Stimulated activated CD8-positive, alpha-beta memory T cell treated with anti-CD3 and anti-CD28 coated beads, Interleukin-7, amount 100 ng/mL, for 1 hour (primary cell): ENCODE results near the gene GPR89B.
"Not testable (repeated sequence)": the region's sequence is repeated elsewhere in the genome, so short reads cannot be mapped to it uniquely, and the experiment has no call there.

ENCODE experiments used
- DNase-seq, 2 donors: peaks; one replicate each; pipeline ENCODE4 v3.0.0-alpha.2; 2020; ENCODE audit warnings: low read depth in 2 of 2

GPR89B gene

DNA sequence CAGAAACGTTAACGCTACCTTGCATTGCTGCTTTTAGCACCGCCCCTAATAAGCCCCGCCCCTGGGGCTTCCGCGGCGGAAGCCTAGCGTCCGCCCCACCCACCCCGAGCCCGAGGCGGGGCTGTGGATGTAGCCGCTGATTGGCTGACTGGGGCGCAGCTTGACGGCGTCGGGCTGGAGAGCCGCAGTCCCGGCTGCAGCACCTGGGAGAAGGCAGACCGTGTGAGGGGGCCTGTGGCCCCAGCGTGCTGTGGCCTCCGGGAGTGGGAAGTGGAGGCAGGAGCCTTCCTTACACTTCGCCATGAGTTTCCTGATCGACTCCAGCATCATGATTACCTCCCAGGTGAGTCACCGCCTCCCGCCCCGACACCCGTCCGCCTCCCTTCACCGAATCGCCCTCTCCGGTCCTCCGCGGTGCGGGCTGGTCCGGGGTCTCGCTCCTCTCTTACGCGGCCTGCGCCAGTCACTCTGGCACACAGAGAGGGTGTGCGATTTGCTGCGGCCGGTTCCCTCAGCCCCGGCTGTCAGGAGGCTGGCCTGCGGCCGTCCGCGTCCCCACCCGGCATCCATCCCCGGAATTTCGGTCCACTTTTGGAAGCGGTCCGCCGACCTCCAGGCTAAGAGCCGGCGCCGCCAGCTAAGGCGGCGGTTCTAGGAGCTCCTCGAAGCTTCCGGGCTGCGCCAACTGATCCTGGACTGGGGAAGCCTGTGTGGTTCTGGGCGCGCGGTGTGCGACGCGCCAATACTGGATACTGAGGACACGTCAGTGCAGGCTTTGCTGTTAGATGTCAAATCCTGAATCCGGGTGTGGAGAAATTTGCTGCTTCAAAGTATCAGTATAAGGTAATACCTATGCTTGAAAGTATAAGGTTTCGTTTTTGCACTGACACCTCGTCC is at the start of gene GPR89B:
Gene GPR89B (plus strand): TSS at position 185 of the 897 bp plus-strand sequence. CDS start 117 bp downstream, at position 302.
- peak; percentile 83 to 88 for DNase-seq

DNA sequence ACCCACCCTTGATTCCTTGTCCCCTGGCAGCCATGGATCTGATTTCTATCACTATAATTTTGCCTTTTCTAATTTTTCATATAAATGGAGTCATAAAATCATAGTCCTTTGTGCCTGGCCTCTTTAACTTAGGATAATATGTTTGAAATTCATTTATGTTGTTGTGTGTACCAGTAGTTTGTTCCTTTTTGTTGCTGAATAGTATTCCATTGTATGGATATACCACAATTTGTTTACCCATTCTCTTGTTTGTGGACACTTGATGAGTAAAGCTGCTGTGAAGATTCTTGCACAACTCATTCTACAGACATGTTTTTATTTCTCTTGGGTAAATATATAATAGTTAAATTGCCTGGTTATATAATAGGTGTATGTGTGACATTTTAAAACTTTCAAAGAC is 48.3 kb upstream of the GPR89B start:
- DNase-seq, result no peak

DNA sequence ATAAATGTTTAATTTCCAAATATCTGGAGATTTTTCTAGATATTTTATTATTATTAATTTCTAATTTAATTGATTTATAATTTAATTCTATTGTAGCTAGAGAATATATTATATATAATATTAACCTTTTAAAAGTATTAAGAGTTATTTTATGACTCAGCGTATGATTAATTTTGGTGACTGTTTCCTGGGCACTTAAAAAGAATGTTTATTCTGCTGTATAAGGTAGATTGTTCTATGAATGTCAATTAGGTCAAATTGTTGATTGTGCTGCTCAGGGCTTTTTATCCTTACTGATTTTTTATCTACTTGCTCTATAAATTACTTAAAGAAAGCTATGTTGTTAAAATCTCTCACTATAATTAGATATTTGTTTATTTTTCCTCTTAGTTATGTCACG is 45.7 kb upstream of the GPR89B start:
- no peak for DNase-seq

DNA sequence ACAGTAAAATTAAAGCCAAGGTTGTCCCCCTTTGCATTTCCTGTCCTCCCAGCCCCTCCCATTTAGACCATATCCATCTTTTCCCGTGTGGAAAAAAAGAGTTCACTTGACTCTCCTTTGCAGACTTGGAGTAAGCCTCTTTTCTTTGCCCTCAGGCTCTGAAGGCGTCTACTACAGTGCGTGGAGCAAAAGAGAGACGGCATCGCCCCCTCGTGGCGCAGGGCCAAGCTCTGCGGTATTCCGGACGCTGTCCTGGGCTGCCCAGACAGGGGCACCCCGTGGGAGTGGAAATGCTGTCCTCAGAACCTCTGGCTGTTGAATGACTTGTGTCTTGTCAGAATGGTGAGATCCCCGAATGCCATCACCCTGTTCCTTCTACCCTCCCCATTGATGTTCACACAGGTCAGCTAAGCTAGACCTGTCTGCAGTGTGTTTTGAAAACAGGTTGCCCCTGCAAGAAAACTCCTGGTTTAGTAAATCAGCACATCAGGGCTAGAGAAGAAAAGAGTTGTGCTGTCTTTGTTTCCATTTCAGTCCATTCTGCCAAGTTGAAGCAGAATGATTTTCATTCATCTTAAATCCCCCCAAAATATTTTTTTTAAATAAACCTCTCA is 37.9 kb upstream of the GPR89B start:
- DNase-seq, result peak; percentile 12 to 26

DNA sequence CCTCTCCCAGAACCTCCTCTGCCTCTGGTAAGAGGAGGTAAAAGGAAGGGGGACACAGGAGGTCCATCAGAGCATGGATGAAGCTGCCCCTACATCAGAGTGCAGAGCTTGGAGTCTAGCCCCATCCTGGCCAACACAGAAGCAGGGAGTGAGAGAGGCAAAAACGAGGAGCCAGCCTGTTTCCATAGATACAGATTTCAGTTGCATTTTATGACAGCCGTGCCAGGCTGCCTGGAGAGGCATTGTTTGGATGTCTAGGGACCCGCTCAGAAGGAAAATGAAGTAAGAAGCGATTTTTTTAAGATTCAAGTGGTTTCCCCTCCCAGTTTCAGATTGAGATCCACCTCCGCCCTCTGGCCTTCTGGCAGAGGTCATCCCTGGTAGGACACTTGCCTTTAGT is 37.1 kb upstream of the GPR89B start:
- no peak for DNase-seq

DNA sequence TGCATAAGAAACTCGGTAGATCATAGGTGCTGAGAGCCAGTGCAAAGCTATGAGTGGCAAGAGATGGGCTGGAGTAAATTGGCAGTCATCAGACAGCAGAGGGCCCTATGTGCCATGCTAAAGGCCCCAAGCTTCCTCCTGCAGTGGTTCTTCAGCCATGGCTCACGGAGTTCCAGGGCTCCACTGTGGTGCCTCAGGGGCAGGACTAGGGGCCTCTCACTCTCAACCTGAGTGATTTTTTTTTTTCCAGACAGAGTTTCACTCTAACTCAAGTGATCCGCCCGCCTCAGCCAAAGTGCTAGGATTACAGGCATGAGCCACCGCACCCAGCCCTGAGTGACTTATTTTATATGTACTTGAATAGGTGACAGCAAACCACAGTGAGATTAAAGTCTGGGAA is 36.0 kb upstream of the GPR89B start:
- DNase-seq, result no peak

DNA sequence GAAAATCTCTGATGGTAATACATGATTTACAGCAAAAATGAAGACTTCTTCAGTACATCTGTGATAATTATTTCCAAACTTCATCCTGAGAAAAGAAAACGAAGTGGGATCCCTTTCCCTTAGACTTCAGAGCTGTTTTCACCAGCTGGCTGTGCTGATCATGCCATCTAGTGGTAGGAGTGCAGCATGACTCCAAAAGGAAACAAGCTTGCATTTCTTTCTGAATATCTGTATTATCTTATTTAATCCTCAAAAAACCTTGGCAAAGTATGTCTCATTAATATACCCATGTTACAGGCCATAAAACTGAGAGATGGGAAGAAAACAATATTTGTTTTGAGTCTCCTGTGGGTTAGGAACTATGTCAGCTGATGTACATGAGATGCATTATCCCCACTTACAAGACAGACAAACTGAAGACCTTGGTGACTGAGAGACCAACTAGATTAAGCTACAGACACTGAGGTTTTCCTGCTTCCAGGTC is 35.4 kb upstream of the GPR89B start:
- peak in 1 of 2 donors; percentile 5 for DNase-seq

DNA sequence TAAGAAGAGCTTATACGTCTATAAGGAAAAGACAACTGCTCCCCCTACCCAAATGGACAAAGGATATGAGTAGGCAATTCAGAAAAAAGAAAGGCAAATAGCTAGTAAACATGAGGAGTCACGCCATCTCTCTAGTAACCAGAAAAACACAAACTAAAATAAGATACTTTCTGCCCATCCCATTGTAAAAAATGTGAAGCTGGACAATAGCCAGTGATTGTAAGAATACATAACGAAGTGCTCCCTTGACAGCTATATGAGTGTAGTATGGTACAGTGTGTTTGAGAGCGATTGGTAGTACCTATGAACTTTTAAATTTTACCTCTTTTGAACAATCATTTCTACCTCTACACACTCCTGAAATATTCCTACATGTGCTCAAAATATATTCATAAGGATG is 33.1 kb upstream of the GPR89B start:
- DNase-seq, result no peak

DNA sequence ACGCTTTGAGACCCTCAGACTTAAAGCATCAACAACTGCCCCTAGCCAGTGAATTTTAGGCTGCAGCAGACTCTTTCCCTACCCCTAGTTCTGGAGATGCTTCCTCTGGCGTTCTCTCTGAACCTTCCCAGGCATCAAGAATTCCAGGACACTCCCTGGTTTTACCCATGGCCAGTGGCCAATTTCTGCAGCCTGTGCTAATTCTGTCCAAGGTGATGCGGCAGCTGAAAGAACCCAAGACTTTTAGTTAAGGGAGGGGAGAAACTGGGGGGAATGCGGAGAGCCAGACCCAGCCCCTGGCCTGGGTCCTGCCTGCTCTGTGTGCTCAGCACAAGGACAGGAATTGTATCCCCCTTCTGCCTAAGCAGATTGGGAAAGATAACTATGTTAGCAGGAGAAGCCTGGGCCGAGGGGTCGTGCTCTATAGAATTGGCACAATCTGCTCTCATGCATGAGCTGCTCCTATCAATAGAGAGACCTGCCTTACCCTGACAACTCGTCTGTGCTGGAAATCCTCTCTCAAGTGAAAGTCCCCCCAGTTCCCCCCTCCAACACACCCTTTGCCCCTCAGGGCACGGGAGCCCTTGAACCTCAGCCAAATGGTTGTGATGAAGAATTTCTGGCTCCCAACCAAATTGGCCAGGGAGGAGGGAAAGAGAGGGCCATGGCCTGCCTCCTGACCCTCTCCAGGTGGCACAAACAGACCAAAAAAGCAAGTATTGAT is 31.0 kb upstream of the GPR89B start:
- DNase-seq, result no peak

DNA sequence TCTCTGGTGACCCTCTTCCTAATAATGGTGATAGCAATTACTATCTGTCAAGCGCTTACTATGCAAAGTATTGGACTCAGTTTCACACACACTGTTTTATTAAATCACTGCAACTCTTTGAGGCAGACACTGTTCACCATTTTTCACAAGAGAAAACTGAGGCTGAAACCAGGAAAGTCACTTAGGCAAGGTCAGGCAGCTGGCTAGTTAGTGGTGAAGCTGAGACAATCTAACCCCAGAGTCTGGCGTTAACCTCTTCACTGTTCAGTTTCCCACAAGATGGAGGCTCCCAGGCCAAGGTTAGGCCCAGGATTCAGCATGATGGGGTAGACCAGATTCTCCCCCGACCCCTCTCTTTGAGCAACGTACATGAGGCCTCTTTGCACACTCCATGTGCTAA is 30.4 kb upstream of the GPR89B start:
- no peak for DNase-seq

DNA sequence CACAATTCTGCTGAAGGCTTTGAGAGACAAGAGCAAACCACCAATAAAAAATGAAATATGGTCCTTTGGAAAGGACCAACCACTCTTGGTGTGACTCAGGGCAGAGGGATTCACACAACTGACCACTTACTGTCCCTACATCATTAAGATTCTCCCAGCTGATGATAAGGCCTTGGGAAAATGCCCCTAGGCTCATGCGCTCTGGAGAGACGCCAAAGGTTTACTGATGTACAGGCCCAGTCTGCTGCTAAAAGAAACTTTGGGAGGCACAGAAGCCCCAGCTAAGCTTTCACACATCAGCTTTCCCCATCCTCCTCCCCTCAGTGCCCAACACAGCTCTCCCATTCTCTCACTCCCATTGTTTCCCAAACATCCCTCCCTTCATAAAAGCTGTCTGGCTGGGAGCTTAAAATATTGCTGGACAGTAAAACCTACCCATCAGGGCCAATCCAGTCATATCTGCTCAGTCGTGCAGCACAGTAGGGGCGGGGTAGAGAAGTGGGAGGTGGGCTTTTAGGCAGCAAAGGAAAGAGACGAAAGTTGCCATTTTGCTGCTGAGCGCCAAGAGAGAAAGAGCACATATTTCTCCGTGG is 25.9 kb upstream of the GPR89B start, which contains the start of gene GJA8:
Gene GJA8 (plus strand): TSS at position 543 of the 593 bp plus-strand sequence. CDS start 5,161 bp downstream, outside the sequence.
- DNase-seq, result no peak

DNA sequence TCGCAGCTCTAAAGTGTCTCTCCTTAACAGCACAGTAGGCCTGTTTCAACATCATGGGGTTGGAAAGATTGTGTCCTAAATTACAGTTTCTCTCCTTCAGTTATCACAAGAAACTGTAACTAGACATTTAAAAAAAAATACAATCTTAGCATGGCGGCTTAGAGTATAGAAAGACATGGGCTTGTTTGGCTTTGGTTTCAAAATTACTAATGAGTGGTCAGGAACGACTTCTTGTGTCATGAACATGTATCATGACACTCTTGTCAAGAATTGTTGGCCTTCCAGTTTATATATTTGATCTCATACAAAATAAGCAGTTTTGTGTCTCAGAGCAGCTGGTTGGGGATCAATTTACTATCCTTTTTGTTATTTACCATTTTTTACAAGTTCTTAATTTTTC is 23.5 kb upstream of the GPR89B start:
- no peak for DNase-seq

DNA sequence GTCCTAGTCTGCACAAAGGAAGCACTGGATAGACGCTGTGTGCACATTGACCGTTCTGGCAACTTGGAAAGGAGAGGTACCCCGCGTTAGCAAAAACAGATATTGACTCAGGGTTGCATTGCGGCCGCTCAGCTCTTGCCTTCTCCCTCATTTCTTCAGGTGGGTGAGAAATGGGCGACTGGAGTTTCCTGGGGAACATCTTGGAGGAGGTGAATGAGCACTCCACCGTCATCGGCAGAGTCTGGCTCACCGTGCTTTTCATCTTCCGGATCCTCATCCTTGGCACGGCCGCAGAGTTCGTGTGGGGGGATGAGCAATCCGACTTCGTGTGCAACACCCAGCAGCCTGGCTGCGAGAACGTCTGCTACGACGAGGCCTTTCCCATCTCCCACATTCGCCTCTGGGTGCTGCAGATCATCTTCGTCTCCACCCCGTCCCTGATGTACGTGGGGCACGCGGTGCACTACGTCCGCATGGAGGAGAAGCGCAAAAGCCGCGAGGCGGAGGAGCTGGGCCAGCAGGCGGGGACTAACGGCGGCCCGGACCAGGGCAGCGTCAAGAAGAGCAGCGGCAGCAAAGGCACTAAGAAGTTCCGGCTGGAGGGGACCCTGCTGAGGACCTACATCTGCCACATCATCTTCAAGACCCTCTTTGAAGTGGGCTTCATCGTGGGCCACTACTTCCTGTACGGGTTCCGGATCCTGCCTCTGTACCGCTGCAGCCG is 20.3 kb upstream of the GPR89B start:
- DNase-seq, result no peak

DNA sequence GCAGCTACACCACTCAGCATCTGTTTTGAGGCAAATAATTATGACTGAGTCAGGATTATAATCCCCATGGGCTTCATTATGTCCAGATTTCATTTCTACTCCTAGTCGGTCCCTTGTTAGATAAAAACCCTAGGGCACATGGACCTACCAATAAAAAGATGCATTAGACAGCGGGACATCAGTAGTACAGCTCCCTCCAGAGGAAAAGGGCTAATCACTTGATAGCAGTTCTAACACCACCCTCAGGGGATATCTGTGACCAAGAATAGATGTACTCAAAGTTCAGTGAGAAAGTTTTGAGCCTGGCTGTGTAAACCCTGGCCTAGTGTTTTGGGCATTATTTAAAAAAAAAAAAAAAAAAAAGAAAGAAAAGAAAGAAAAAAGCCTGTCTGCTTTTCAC is 15.7 kb upstream of the GPR89B start:
- DNase-seq, result no peak

DNA sequence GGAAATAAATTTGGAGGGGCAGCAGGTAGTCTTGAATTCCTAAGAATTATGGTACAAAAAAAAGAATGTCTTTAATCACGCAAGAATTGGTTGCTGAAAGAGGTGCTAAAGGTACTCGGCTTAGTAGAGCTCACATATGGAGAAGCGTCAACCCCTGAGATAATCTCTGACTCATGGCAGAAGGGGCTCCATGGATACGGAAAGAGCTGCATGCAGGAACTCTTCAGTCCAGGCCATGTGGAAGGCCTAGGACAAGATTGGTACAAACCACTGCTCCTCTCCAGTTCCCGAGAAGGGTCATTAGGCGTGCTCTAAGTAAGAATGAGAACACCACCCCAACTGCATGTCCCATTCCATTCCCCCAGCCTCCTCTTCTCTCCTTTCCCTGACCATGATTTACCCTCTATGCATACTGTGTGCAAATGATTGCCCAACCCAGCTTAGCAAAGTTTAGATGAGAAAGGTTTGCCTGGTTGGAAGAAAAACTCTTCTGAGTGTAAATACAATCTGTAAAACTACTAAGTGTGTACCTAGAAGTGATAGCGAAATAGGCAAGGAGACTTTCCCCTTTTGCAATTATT is 14.8 kb upstream of the GPR89B start:
- DNase-seq, result no peak

DNA sequence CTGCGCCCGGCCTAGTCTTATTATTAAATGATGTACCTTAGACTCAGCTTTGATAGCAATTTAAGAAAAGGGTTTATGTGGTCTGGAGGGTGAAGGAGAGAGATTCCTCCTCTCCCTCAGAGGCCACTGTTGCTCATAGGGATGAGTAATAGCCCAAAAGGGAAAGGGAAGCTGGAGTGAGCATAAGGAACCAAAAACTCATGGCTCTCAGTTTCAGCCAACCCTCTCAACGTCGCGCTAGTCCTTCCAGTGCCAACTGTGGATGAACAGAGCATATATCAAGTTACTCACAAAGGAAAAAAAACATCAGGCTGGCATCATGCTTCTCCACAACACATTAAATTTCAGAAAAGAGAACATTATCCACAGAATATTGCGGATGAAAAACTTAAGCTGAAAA is 8.3 kb upstream of the GPR89B start:
- DNase-seq, result no peak

DNA sequence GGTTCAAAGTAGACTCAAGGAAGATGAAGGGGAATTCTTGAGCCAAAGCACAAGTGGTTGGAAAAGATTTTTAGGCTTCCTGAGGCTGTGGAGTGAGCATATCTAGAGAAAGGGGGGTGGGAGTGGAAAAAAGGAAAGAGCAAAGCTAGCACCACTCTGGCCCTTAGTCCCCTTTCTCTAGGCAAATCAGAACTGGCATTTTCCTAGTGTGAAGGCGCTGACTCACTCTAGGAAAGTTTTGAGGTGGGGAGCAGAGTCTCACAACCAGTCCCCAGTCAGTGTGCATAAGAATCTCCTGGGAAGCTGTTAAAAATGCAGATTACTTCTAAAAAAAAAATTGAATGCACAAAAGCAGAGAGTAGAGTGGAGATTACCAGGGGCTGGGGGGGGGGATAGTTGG is 3.4 kb upstream of the GPR89B start:
- no peak for DNase-seq

DNA sequence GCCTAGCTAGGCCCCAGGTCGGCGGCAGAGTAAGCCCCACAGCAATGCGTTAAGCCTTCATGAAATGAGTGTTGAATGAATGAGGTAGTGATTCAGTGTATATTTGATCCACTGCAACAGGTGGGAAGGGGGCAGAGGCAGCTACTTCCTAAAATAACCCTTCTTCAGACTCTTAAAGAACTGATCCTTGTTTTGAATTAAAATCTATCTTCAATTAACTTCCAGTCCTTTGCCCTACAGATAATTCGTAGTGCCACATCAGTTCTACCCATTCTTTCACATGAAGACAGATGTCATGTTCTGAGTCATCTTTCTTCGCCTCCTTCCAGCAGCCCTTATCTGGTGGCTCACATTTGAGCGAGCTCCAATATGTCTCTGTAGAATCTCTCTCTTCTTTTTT is 1.0 kb upstream of the GPR89B start:
- not testable (repeated sequence) for DNase-seq

DNA sequence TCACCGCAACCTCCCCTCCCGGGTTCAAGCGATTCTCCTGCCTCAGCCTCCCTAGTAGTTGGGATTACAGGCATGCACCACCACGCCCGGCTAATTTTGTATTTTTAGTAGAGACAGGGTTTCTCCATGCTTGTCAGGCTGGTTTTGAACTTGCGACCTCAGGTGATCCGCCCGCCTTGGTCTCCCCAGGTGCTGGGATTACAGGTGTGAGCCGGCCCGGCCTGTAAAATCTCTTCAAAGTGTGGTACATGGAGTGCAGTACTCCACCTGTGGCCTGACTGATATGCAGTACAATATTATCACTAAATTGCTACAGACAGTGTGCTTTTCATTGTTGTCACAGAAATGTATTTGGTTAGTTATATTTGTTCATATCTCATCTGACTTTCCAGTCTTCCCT is 531 bp upstream of the GPR89B start:
- DNase-seq, result not testable (repeated sequence)

DNA sequence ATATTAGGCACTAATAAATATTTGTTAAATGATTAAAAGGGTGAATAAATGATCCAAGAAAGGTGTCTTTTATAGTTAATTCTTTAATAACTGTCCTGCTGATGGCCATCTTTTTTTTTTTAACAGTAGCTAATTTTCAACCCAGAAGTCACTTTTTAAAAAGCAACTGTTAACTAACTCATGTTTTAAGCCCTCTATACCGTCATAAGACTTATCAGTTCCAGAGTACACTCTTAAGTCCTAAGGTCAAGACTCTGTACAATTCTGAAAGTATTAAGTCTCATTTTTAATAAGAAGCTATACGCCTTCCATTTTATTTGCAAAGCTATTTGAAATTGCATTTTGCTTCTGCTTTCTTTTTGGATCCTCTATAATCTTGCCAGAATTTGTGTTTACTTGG is 2.9 kb downstream of the GPR89B start:
- DNase-seq, result not testable (repeated sequence)

DNA sequence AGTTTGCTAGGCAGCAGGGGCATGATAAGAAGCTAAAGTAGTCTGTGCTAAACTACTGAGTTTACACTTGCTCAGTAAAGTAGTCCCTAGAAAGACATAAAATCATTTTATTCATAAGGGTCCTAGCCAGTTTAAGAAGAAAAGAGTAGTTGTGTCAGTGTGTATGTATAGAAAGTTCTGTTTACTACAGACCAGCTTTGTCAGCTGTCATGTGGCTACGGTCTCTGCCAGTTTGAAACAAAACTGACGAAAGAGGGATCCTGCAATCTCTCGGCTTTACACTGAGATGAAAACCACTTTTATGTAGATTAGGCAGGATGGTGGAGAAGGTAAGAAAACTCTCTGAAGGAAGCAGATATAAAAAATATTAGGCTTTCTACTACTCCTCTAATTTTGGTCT is 7.1 kb downstream of the GPR89B start:
- DNase-seq, result not testable (repeated sequence)
